Natural killer cell treated with Interleukin-12 subunit alpha and Interleukin-12 subunit beta and Interleukin-15 and Interleukin-18, amount 100 ng/mL, for 72 hours (primary cell): ENCODE data around the gene KCNJ9. TPM values are rescaled to one million over a fixed set of nuclear protein-coding genes. Genes with fewer than 3 reads are reported as not detected.

ENCODE experiments used
- ATAC-seq, 2 donors: fragments of 150-1000 bp; cut with Tn5 transposase in 1 of 2; sonication (Bioruptor Pico), chemical (Tn5 transposase) in 1 of 2; 2 replicates each; pipeline ENCODE4 v1.10.0; 2021
- DNase-seq: peaks from one replicate; pipeline ENCODE4 v3.0.0; 2022; ENCODE audit warnings: low spot score
- H3K27ac Mint-ChIP-seq, 2 donors: 1 replicate in 1 of 2; 2 replicates in 1 of 2; pipeline ENCODE4 v1.8.0; 2022; ENCODE audit warnings: mixed read lengths in 2 of 2, mild to moderate bottlenecking in 1 of 2, moderate library complexity in 1 of 2
- H3K27me3 Mint-ChIP-seq, 2 donors: 1 replicate in 1 of 2; 2 replicates in 1 of 2; pipeline ENCODE4 v1.8.0; 2022; ENCODE audit warnings: mixed read lengths in 2 of 2
- H3K36me3 Mint-ChIP-seq: one replicate; pipeline ENCODE4 v1.8.0; 2022; ENCODE audit warnings: mixed read lengths
- H3K4me1 Mint-ChIP-seq, 2 donors: 1 replicate in 1 of 2; 2 replicates in 1 of 2; pipeline ENCODE4 v1.8.0; 2022; ENCODE audit warnings: low read depth in 2 of 2, mixed read lengths in 2 of 2, mild to moderate bottlenecking in 1 of 2
- H3K4me3 Mint-ChIP-seq: one replicate; pipeline ENCODE4 v1.8.0; 2022; ENCODE audit warnings: mixed read lengths
- H3K9me3 Mint-ChIP-seq: 2 replicates; pipeline ENCODE4 v1.8.0; 2022; ENCODE audit warnings: mixed read lengths
- total RNA-seq, 2 donors: library from RNA; stranded (reverse); gene quantifications; one replicate each; pipeline ENCODE4 v1.2.3, GENCODE V29; 2022

The KCNJ9 gene
- total RNA-seq, 2 donors from 2014 or later = not detected

GRCh38 chr1:160053548-160054365 lies 27.6 kb upstream of the KCNJ9 start:
- peaks cover 48 to 50% of the 10 kb centered on the region in 2 donors for H3K27me3 Mint-ChIP-seq

GRCh38 chr1:160056648-160057169 lies 24.6 kb upstream of the KCNJ9 start:
- no peak overlapping the region for H3K27ac Mint-ChIP-seq
- no peaks in the 10 kb centered on the region for H3K9me3 Mint-ChIP-seq
- peaks cover 41% of the 10 kb centered on the region in 2 donors for H3K27me3 Mint-ChIP-seq
- no peaks in the 10 kb centered on the region for H3K4me1 Mint-ChIP-seq
- DNase-seq (no peak), ATAC-seq (no peak)
- H3K4me3 Mint-ChIP-seq = no peak overlapping the region
- no peaks in the 10 kb centered on the region for H3K36me3 Mint-ChIP-seq

More at GRCh38 chr1:160053548-160054365, 27.6 kb upstream of the KCNJ9 start:
- ATAC-seq (peak in 1 of 2 donors; percentile 20), DNase-seq (peak; percentile 5)
- Mint-ChIP-seq H3K4me1 (no peaks in the 10 kb centered on the region), H3K27ac (no peak overlapping the region), H3K4me3 (no peak overlapping the region), H3K36me3 (no peaks in the 10 kb centered on the region), H3K9me3 (no peaks in the 10 kb centered on the region)

DNA sequence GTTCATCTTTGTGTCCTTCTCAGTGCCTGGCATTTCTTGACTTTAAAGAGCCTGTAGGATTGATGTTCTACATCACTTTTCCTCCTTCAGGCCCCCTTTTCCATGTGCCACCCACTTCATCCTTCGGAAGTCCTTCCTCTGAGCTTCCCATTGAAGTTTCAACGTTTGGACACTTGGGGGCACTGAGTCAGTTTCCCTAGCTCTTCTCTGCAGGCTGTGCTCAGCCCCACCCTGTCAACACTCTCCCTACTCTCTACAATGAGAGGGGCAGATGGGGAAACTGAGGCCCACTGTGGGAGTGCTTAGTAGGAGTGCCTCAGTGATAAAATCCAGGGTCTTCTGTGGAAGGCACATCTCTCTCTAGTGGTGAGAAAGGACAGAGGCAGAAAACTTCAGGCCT lies 23.3 kb upstream of the KCNJ9 start:
- no peak overlapping the region for H3K4me3 Mint-ChIP-seq
- no peak overlapping the region for H3K27ac Mint-ChIP-seq
- DNase-seq (peak; percentile 35), ATAC-seq (no peak)
- no peaks in the 10 kb centered on the region for H3K4me1 Mint-ChIP-seq
- H3K9me3 Mint-ChIP-seq = no peaks in the 10 kb centered on the region
- peaks cover 32 to 37% of the 10 kb centered on the region in 2 donors for H3K27me3 Mint-ChIP-seq
- no peaks in the 10 kb centered on the region for H3K36me3 Mint-ChIP-seq

GRCh38 chr1:160061369-160062229 lies 19.7 kb upstream of the KCNJ9 start:
- H3K9me3 Mint-ChIP-seq = no peaks in the 10 kb centered on the region
- no peaks in the 10 kb centered on the region for H3K36me3 Mint-ChIP-seq
- H3K4me3 Mint-ChIP-seq = no peak overlapping the region
- peak; percentile 25 for DNase-seq
- H3K27me3 Mint-ChIP-seq = peaks cover 22 to 33% of the 10 kb centered on the region in 2 donors
- no peak for ATAC-seq
- no peak overlapping the region for H3K27ac Mint-ChIP-seq
- H3K4me1 Mint-ChIP-seq = no peaks in the 10 kb centered on the region

DNA sequence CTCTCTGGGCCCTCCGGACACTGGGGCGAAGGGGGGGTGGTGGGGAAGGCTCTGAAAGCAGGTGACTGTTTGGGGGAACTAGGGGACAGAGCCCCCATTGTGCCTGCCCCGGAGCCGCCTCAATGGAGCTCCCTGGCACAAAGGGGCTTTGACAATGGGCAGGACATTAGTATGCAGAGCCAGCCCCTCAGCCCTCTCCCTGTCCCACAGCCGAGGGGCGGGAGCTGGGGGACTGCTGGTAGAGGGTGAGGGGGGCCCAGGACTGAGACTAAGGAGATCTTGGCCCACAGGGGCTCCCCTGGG lies 19.2 kb upstream of the KCNJ9 start:
- Mint-ChIP-seq H3K9me3 (no peaks in the 10 kb centered on the region), H3K27ac (no peak overlapping the region), H3K4me1 (no peaks in the 10 kb centered on the region), H3K4me3 (no peak overlapping the region), H3K27me3 (peaks cover 21 to 34% of the 10 kb centered on the region in 2 donors), H3K36me3 (no peaks in the 10 kb centered on the region)
- ATAC-seq = no peak
- DNase-seq = peak; percentile 51

GRCh38 chr1:160063176-160063575 lies 18.2 kb upstream of the KCNJ9 start:
- no peak for ATAC-seq
- H3K27me3 Mint-ChIP-seq = peaks cover 18 to 34% of the 10 kb centered on the region in 2 donors
- no peak overlapping the region for H3K4me3 Mint-ChIP-seq
- H3K4me1 Mint-ChIP-seq = no peaks in the 10 kb centered on the region
- no peak overlapping the region for H3K27ac Mint-ChIP-seq
- no peaks in the 10 kb centered on the region for H3K36me3 Mint-ChIP-seq
- H3K9me3 Mint-ChIP-seq = no peaks in the 10 kb centered on the region
- DNase-seq = peak; percentile 26

- no peak for ATAC-seq
- H3K4me1 Mint-ChIP-seq = no peaks in the 10 kb centered on the region
- no peak overlapping the region for H3K4me3 Mint-ChIP-seq
- no peaks in the 10 kb centered on the region for H3K36me3 Mint-ChIP-seq
- peak; percentile 2 for DNase-seq
- H3K27me3 Mint-ChIP-seq = peaks cover 17 to 34% of the 10 kb centered on the region in 2 donors
- H3K27ac Mint-ChIP-seq = no peak overlapping the region
- H3K9me3 Mint-ChIP-seq = no peaks in the 10 kb centered on the region
Observed at GRCh38 chr1:160064164-160064563, 17.2 kb upstream of the KCNJ9 start.

GRCh38 chr1:160064746-160065145 lies 16.6 kb upstream of the KCNJ9 start:
- peaks cover 0 to 3% of the 10 kb centered on the region in 2 donors for H3K4me1 Mint-ChIP-seq
- no peak for ATAC-seq
- no peak overlapping the region for H3K27ac Mint-ChIP-seq
- peaks cover 18 to 34% of the 10 kb centered on the region in 2 donors for H3K27me3 Mint-ChIP-seq
- no peaks in the 10 kb centered on the region for H3K36me3 Mint-ChIP-seq
- DNase-seq = peak; percentile 58
- no peak overlapping the region for H3K4me3 Mint-ChIP-seq
- H3K9me3 Mint-ChIP-seq = no peaks in the 10 kb centered on the region

GRCh38 chr1:160066829-160067745 lies 14.3 kb upstream of the KCNJ9 start:
- peaks cover 6 to 11% of the 10 kb centered on the region in 2 donors for H3K4me1 Mint-ChIP-seq
- DNase-seq (peak; percentile 54), ATAC-seq (no peak)
- no peaks in the 10 kb centered on the region for H3K9me3 Mint-ChIP-seq
- peaks cover 34 to 47% of the 10 kb centered on the region in 2 donors for H3K27me3 Mint-ChIP-seq
- no peak overlapping the region for H3K27ac Mint-ChIP-seq
- H3K36me3 Mint-ChIP-seq = no peaks in the 10 kb centered on the region
- H3K4me3 Mint-ChIP-seq = no peak overlapping the region

GRCh38 chr1:160068225-160068624 lies 13.1 kb upstream of the KCNJ9 start:
- DNase-seq = no peak
- Mint-ChIP-seq H3K27me3 (peaks cover 36 to 50% of the 10 kb centered on the region in 2 donors), H3K36me3 (no peaks in the 10 kb centered on the region), H3K4me3 (no peak overlapping the region), H3K27ac (no peak overlapping the region), H3K9me3 (no peaks in the 10 kb centered on the region), H3K4me1 (peaks cover 6 to 11% of the 10 kb centered on the region in 2 donors)
- no peak for ATAC-seq

- Mint-ChIP-seq H3K4me1 (peaks cover 6 to 11% of the 10 kb centered on the region in 2 donors), H3K27me3 (peaks cover 39 to 53% of the 10 kb centered on the region in 2 donors), H3K27ac (no peak within 1 kb of the TSS), H3K9me3 (no peaks in the 10 kb centered on the region), H3K36me3 (no peaks in the 10 kb centered on the region), H3K4me3 (peak within 1 kb of the TSS; percentile 97)
- ATAC-seq = no peak
- no peak for DNase-seq
Observed at GRCh38 chr1:160069460-160070231, 11.7 kb upstream of the KCNJ9 start, which contains the start of gene KCNJ10. Gene KCNJ10 (minus strand): TSS chr1:160070160. CDS start chr1:160042532, 27,628 bp downstream.

GRCh38 chr1:160070243-160071163 lies 10.8 kb upstream of the KCNJ9 start:
- peak overlapping the region; percentile 97 for H3K4me3 Mint-ChIP-seq
- H3K36me3 Mint-ChIP-seq = no peaks in the 10 kb centered on the region
- H3K27me3 Mint-ChIP-seq = peaks cover 38 to 55% of the 10 kb centered on the region in 2 donors
- H3K4me1 Mint-ChIP-seq = peaks cover 6 to 11% of the 10 kb centered on the region in 2 donors
- H3K27ac Mint-ChIP-seq = no peak overlapping the region
- ATAC-seq (peak; percentile 91 to 92), DNase-seq (peak; percentile 71)
- H3K9me3 Mint-ChIP-seq = no peaks in the 10 kb centered on the region
